NCI-H524 treated with DMSO at 0.1 percent for 48 hours (cell line): Measurements from ENCODE around the gene CLASP1.
"Not testable (repeated sequence)": the region's sequence is repeated elsewhere in the genome, so short reads cannot be mapped to it uniquely, and the experiment has no call there.

ENCODE experiments used
- DNase-seq: peaks from one replicate; lab custom pipeline; 2025; lab: John Stamatoyannopoulos, UW

CLASP1 gene

DNA sequence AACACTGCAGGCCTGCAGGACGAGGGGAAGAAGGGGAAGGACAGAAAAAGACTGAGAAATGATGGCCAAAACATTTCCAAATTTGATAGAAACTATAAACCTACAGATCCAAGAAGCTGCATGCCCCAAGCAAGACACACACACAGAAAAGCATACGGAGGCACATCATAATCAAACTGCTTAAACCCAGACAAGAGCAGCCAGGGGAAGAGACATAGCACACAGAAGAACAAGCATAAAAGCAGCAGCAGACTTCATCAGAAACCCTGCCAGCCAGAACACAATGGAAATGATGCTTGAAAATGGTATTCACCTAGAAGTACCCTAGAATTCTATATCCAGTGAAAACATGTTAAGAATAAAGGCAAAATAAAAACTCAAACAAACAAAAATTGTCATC, 175.8 kb downstream of the CLASP1 start:
- no peak for DNase-seq

DNA sequence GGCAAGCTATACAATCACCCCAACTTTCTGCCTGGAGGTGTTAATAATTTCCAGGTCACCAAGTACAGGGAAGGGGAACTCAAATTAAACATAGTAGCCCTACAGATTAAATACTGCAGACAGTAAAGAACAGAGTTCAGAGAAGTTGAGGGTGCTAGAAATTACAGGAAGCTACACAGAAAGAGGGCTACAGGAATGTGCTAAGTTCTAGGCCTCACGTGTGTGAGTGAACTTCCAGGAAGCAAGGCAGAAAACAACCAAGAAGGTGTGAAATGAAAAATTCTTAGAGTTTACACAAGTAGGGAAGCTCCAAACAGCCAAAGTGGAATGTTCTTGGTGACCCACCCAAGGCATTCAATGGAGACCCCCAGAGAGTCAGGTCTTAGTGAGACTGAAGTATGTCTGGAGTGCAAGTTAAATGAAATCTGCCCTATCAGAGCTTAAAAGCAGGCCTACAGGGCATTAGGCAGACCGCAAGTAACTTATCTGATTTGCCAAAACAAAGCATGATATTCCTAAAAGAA, 176.7 kb downstream of the CLASP1 start:
- no peak for DNase-seq

DNA sequence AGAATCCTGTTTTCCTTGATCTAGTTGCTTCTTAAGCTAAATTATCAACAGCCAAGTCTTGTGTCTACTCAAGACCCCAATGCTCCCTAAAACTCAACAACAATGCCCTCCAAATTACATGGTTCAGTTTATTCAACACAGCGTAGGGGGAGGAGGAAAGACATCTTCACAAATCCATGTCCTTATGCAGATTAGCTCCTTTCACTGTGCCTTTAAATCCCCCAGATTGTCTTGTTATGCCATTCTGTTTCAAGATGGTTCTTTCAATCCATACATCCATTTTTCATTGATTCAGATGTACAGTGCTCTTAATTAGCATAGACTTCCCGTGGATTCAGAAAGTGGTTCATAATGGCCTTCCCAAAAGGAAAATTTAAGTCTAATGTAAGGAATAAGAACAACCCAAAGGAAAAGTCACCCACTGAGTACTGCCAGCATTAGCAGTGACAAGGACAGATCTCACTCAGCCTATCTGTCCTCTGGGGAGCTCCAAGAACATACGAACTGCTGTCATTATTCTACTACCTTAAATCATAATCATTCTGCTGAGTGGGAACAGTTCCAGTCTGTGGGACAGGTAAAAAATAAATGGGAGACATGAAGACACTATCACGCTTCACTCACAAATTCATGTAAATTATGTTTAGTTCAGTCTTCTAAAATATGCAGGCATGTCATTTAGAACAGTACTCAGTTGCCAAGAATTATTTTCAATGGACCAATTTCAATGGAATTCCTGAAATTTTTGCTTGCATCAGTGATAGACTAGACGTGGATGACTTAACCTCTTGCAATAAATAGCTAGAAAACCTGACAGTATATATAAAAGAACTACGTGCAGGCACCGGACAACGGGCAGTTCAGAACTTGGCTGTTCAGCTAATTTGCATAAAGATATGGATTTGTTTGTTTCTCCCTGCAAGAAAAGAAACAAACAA, 177.5 kb downstream of the CLASP1 start:
- no peak for DNase-seq

DNA sequence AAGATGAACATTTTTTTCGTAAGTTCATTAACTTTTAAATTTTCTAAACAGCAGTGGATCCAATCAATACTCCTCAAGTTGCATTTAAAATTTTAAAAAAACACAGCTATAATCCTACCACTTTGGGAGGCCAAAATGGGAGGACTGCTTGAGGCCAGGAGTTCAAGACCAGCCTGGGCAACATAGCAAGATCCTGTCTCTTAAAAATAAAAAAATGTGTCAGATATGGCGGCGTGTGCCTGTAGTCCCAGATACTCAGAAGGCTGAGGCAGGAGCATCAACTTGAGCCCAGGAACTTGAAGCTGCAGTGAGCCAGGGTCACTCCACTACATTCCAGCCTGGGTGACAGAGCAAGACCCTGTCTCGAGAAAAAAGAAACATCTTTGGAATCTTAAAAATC, 178.3 kb downstream of the CLASP1 start:
- no peak for DNase-seq

DNA sequence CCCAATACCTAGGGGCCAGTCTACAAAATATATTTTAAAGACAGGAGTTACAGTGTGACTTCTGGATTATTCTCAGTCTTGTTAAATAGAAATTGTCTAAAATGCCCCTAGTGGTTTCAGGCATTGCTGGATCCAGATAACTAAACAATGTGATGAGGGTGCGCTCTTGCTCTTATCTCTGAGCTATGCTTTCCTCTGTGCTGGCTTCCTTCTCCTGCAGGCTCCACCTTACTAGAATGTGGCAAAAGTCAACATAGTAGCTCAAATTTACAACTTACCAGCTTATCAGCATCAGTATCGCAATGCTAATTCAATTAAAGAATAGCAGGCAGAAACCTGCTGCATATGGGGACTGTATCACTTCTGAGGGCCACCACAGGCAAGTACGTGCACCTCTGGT, 179.9 kb downstream of the CLASP1 start:
- DNase-seq = no peak

DNA sequence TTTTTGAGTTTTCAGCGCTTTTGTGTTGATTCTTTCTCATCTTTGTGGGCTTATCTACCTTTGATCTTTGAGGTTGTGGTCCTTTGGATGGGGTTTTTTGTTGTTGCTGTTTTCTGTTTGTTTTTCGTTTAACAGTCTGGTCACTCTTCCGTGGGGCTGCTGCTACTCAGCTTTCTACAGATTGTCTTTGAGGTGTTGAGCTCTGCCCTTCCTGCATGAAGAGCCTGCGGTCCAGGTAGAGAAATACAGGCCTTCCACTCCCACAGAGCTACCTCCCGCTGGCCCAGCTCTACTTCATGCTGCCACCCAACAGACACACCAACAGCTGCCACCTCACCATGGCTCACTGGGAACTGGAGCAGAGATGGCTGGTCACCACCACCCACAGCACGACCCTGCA, 180.3 kb downstream of the CLASP1 start:
- no peak for DNase-seq

DNA sequence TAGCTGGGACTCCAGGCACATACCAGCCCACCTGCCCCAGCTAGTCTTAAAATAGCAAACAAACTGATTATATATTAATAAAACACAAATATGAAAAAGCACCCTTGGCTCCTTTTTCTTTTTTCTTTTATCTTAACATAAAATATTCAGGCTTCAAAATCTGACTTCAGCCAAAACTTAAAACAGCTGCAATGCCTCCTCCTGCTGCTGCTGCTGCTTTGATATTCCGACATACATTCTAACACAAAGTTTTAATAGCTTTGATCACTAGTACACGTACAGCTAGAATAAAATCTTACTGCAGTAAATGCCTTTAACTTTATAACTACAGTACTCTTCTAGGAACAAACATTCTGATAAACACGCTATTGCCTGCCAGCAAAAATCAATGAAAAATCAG, 190.0 kb downstream of the CLASP1 start:
- no peak for DNase-seq

DNA sequence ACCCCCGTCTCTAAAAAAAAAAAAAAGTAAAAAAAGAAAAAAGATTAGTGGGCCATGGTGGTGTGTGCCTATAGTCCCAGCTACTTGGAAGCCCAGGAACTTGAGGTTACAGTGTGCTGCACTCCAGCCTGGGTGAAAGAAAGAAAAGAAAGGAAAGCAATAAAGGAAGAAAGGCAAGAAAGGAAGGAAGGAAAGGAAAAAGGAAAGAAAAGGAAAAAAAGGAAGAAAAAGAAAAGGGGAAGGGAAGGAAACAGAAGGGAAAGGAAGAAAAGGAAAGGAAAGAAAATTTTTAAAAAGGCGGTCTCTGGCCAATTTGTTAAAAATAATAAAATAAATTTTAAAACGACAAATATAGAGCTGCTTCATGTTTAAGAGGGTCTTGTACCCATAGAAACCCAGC, 192.9 kb downstream of the CLASP1 start:
- DNase-seq = no peak

DNA sequence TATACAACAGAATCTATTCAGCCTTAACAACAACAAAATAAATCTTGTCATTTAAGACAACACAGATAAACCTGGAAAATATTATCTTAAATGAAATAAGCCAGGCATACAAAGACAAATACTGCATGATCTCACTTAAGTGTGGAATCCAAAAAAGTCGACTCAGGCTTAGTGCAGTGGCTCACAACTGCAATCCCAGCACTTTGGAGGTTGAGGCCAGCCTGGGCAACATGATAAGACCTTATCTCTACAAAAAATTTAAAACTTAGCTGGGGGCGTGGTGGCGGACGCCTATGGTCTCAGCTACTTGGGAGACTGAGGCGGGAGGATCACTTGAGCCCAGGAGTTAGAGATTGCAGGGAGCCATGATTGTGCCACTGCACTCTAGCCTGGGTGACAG, 193.8 kb downstream of the CLASP1 start:
- no peak for DNase-seq

DNA sequence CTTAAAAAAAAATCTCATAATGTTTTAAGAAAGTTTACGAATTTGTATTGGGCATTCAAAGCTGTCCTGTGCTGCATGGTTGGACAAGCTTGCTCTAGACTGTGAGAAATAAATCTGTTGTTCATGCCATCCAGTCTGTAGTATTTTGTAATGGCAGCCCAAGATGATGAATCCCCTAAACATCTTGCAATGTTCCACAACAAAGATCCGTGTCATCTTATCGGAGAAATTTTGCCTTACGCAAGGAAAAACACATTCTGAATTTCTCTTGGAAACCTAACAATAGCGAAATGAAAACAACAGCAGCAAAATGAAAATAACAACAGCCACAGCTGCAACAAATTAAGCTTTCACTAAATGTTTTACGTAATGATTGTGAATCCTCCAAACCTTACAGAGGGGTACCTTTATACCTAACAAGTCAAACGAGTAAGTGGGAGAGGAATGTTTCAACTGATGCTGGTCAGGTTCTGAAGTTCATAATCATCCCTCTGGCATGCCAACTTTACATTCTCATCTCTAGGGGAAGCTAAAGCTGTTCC, 194.6 kb downstream of the CLASP1 start:
- no peak for DNase-seq

DNA sequence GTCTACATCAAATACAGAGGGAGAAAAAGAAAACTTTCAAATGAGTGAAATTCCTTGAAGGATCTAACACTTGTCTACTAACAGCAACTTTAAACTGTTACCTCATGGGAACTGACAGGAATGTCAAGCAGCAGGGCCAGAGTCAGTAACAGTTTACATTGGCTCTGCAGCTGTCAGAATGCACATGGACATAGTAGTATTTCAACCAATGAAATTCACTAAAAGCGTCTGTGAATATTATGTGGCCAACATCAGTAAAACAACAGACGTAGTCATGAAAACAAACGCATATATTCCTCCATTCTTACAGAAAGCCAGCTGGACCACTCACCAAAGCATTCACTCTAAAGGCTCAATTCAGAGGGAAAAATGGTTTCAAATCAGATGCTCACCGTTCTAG, 197.9 kb downstream of the CLASP1 start:
- DNase-seq = no peak

DNA sequence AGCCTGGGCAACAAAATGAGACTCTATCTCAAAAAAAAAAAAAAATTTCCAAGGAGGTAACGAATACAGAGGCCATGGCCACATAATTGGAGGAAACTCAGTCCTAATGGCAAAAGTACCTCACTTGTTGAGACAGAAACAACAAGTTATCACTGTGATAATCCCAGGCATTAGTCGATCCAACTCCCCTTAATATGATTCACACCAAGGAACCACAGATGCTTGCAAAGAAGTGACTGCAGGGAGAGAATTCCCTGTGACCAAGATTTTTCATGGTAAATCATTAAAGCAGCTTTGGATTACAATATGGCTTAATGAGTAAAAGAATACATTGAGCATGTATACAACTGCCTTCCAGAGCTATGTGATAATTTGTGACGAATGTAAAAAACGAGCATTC, 199.0 kb downstream of the CLASP1 start:
- DNase-seq = no peak

DNA sequence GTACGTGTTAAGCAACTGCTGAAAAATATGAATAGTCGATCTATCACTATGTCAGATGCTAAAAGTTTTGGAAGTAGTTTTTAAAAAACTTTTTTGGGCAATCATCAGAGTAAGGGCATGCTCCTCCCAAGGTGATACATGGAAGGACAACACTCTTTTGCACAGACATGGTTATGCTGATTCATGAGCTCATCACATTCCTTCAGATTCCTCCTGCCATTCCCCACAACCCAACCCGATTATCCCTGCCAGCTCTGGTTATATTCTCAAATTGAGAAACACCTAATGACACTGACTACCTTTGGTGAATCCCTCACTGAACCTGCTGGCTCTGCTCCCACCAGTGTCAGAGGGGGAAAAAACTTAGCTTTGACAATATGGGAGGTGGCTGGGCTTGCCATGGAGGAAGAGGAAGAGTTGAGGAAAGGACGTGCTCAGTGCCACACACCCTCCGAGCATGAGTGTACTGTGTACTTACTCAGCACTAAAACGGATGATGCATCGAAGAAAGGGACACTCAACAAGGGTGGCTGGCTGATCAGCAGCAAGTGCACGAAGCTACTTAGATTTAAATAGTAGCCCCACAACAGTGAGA, 202.5 kb downstream of the CLASP1 start:
- no peak for DNase-seq

DNA sequence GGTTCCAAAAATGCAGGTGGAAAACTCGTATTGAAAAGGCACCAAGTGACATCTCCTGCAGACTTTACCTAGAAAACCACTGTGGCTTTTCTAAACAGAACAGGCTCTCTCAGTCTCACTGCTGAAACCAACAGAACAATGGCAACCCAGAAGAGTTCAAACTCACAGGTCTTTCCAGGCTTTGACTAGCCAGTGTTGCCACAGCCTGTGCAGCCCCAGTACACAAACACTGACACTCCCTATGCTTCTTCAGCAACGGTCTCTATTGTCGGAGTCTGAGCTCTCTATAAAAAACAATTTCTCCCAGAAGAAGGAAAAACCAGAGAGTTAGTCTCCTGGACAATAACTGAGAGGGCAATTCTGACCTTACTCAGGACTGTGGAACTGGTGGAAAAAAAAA, 206.4 kb downstream of the CLASP1 start:
- no peak for DNase-seq

DNA sequence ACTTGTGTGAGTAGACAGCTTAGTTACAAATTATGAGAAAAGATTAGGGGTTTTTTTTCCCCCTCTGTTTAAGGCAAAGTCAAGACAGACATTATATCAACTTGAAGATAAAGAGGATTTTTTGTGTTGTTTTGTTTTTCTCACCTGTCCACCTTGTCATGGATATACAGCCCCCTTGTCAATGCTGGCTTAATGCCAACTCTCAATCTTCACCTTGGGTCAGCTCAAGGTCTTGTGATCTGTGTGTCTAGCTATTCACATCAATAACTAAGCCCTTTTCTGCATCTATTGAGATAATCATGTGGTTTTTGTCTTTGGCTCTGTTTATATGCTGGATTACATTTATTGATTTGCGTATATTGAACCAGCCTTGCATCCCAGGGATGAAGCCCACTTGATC, 211.0 kb downstream of the CLASP1 start:
- not testable (repeated sequence) for DNase-seq

DNA sequence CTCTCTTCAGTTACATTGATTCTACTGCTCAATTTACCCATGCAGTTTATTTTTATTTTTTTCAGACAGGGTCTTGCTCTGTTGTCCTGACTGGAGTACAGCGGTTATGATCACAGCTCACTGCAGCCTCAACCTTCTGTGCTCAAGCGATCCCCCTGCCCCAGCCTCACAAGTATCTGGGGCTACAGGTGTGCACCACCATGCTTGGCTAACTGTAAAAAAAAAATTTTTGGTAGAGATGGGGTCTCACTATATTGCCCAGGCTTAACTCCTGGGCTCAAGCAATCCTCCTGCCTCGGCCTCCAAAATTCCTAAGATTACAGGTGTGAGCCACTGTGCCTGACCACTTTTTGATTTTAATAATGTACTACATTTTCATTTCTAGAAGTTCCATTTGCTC, 212.3 kb downstream of the CLASP1 start:
- no peak for DNase-seq

DNA sequence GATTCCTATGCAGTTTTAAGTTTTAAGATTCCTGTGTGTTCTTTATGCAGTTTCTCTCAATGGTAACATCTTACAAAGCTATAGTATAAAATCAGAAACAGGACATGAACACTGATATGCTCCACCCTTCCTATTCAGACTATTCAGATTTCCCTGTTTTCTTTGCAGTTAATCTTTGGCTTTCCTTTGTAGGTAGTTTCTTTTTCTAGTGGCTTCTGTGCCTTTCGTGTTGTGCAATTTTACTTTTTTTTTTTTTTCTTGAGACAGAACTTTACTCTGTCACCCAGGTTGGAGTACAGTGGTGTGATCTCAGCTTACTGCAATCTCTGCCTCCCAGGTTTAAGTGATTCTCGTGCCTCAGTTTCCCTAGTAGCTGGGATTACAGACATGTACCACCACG, 213.5 kb downstream of the CLASP1 start:
- no peak for DNase-seq

DNA sequence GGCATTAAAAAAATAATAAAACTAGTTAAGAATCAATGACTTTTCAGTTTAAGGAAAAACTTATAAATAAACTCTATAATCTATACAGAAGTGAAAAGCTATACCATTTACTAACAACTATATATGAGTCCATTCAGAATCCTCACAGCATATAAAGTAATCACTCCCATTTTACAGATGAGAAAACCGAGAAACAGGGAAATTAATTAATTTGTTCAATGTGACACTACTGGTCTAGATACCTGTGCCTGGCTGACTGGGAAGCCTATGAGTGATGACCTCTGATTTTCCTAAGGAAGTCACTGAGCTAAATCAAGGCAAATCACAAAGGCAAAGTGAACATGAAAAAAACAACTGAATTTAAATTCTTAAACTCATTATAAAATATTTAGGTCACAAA, 218.0 kb downstream of the CLASP1 start:
- DNase-seq = no peak

DNA sequence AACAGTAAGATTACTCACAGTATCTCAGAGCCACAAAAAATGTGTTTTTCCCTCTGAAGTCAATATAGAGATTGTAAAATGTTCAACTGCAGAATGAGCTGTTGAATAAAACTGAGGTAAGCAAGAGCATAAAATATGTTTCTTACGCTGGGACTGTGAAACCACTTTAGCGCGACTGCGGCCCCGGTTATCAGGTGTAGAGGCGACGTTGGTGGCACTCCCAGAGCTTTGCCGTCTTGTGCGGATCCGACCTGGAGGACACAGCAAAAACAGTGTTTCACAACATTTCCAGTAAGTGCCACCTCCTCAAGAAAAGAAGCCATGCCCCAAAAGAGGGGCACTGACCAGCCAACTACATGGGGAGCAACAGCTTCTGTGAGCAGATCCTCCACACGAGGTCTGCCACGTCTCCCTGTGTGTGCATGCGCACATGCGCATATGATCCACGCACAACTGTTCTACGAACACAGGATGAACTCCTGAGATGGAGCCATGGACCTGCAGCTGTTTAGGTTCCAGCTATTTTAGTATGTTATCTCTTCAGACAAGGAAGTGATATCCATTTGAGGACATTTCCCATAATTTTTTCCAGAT, 219.2 kb downstream of the CLASP1 start:
- DNase-seq = no peak

DNA sequence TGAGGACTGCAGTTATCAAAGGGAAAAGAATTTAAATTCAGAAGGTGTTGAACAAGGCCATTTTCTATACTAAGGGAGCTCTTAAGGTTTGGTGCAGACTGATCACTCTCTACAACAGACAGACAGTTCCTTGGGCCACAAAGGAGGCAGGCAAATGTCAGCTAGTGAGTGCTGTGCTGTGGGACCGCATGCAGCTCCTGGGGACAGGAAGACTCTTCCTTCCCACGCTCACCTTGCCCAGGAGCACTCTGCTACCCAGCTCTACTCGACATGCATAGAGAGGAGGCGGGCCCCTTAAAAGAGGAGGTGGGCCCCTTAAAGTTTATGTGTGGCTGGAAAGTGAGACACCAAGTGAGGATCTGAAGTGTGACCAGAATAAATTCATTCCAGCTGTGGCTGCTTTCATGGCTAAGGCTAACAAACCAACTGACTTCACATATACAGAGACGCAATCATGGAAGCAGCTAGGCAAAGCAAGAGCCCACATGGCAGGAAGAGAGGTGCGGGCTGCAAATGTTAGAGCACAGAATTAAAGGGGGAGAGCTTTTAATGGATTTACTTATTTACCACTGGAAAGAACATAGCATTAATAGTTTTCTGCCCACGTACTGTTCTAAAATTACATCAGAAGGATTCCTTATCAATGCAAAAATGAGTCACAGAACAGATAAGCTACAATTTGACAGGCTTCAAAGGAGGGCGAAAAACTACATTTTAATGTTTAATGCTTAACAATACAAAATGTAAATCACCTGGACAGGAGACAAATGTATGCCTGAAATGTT, 220.0 kb downstream of the CLASP1 start:
- DNase-seq = no peak

DNA sequence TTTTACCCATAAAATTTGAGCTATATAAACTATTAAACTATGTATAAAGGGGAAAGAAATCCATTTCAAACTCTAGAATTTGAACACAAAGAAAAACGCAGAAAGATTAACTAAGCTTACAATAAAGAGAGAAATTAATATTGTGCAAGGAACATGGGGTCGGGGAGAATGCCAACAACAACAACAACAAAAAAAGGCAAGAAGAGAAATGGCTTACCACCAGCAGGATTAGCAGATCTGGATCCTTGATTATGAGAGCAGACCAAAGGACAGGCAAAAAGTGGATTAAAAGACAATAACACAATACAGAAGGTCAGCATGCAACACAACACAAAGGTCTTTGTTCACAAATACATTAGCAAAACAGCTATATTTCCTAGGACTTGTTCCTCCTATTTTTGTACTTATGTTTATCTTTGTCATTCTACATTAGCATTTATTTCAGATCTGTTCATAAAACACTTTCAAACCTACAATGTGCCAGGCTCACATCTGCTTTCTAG, 222.0 kb downstream of the CLASP1 start:
- DNase-seq = no peak

DNA sequence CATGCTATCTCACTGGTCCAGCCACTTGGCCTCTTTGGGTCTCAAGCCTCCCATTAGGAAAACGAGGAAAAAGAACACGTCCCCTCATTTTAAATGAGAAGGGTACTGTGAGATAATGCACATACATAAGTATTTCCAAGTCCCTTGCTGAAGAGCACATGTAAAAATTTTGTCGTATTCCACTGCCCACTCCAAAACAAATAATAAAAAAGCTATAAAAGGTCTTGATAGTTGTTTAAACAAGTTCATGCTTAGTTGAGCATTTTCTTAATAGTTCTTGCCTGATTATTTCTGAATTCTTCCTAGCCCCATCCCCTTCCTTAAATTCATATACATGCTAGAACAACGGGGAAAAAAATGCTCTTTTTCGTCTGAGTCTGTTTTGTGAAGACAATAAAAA, 228.8 kb downstream of the CLASP1 start:
- DNase-seq = no peak
